Activated CD8-positive, alpha-beta T cell treated with anti-CD3 and anti-CD28 coated beads for 36 hours (primary cell): ENCODE results near the gene TBC1D22A. TPM values are rescaled to one million over a fixed set of nuclear protein-coding genes. Genes with fewer than 3 reads are reported as not detected.

ENCODE experiments used
- ATAC-seq: fragments of 200-7000 bp; cut with Tn5 transposase; one replicate; pipeline ENCODE4 v1.10.0; 2021; ENCODE audit warnings: mild to moderate bottlenecking, moderate library complexity
- CTCF ChIA-PET: fragments of 350-600 bp; sonication (Branson Sonifier 250); formaldehyde crosslinking; loops from one replicate; lab custom pipeline; 2021; ENCODE audit warnings: antibody characterized with exemption; lab: Charles Lee
- POLR2A ChIA-PET: fragments of 350-600 bp; sonication (Branson Sonifier 250); formaldehyde crosslinking; loops from one replicate; lab custom pipeline; 2021; ENCODE audit warnings: antibody characterized with exemption; lab: Charles Lee
- DNase-seq: peaks from one replicate; pipeline ENCODE4 v3.0.0-alpha.2; 2020
- H3K27ac Mint-ChIP-seq: one replicate; pipeline ENCODE4 v1.8.0; 2021; ENCODE audit warnings: mild to moderate bottlenecking, mixed read lengths
- H3K27me3 Mint-ChIP-seq: one replicate; pipeline ENCODE4 v1.8.0; 2021; ENCODE audit warnings: mixed read lengths
- H3K36me3 Mint-ChIP-seq: one replicate; pipeline ENCODE4 v1.8.0; 2021; ENCODE audit warnings: low read depth, mixed read lengths
- H3K4me1 Mint-ChIP-seq: one replicate; pipeline ENCODE4 v1.8.0; 2021; ENCODE audit warnings: low read depth, mixed read lengths
- H3K4me3 Mint-ChIP-seq: one replicate; pipeline ENCODE4 v1.8.0; 2021; ENCODE audit warnings: mild to moderate bottlenecking, moderate library complexity, mixed read lengths
- H3K9me3 Mint-ChIP-seq: one replicate; pipeline ENCODE4 v1.8.0; 2021; ENCODE audit warnings: mixed read lengths
- CTCF ChIP-seq: fragments of 200-600 bp; IDR thresholded peaks from one replicate; pipeline ENCODE4 v1.8.0; 2022; ENCODE audit warnings: antibody characterized with exemption, mild to moderate bottlenecking
- intact Hi-C: fragments of 100-400 bp; cut with micrococcal nuclease; formaldehyde crosslinking; loops from one replicate; pipeline ENCODE4 v1.10.0; 2022
- total RNA-seq, 2 experiments: library from RNA; stranded (reverse); gene quantifications; one replicate each; pipeline ENCODE4 v1.2.3, GENCODE V29; 2021

The TBC1D22A gene
- total RNA-seq, 2 experiments from 2014 or later: 41.0 to 42.8 TPM

- no peak for TF ChIP-seq CTCF
- intact Hi-C loops: no loop called here
- no peak for ATAC-seq
- peaks cover 39% of the 10 kb centered on the region for H3K36me3 Mint-ChIP-seq
- ChIA-PET POLR2A (interaction anchor here (1.0 kb wide), 1 partner anchor 11 kb away, joined by 4 read pairs; no protein-coding TSS in a partner anchor), CTCF (interaction anchor here (7.9 kb wide), 1 partner anchor 9 kb away, joined by 43 read pairs; no protein-coding TSS in a partner anchor)
- H3K27ac Mint-ChIP-seq: no peak overlapping the region
- no peak for DNase-seq
- H3K4me1 Mint-ChIP-seq: peaks cover 20% of the 10 kb centered on the region
- H3K4me3 Mint-ChIP-seq: no peak overlapping the region
- H3K27me3 Mint-ChIP-seq: no peaks in the 10 kb centered on the region
- H3K9me3 Mint-ChIP-seq: no peaks in the 10 kb centered on the region
These were observed 49.7 kb downstream of the TBC1D22A start for GRCh38 chr22:46812034-46812605.

DNA sequence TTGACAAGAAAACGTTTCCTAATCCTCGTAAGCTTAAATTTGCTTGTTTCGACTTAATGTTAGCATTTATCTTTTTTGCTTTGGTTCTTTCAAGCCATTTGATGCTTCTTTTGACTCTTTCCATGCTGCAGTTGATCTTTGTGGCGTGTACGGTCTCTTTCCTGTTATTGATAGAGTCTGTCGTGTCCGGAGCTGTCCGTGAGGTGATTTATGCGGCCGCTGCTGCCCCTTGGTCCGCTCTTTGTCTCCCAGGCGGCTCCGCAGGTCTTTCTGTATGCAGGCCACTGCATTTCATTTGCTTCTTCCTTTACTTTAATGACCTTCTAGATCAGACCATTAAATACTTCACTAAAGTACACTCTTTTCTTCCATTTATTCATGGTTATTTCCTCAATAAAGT, 50.3 kb downstream of the TBC1D22A start:
- no peak overlapping the region for H3K27ac Mint-ChIP-seq
- CTCF ChIA-PET: interaction anchor here (7.9 kb wide), 1 partner anchor 10 kb away, joined by 43 read pairs; no protein-coding TSS in a partner anchor
- TF ChIP-seq CTCF: no peak

DNA sequence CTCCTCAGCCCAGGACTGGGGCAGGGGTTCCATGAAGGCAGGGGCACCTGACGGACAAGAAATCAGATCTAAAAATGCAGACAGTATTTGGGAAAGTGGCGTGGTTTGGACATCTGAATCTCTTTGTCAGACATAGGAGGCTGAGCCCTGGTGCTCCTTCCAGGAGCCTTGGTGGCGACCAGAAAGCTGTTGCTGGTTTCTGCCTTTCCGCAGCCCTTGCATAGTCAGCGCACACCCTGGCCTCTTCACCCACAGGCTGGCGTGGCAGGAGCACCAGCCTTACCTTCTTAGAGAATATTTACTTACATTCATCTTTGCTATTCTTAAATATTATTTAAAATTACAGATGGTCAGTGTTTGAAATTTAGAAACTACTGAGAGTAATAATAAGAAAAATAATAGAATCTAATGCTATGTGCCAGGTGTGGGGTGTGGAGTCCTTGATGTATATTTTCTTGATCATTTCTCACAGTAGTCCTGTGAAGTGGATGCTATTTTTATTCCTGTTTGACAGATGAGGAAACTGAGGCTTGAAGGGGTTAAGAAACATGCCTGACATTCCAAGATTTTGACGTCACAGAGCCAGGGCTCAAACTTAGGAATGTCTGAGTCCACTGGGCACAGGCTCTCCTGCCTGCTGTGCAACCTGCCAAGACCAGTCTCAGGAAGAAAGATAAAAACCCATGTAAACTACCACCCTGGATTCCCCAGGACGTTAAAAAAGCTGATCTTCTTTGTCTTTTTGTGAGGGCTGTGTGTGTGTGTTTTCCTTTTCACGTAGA, 51.6 kb downstream of the TBC1D22A start:
- Mint-ChIP-seq H3K36me3 (peaks cover 45% of the 10 kb centered on the region), H3K9me3 (peaks cover 3% of the 10 kb centered on the region), H3K27me3 (no peaks in the 10 kb centered on the region), H3K4me3 (no peak overlapping the region), H3K27ac (no peak overlapping the region), H3K4me1 (peaks cover 32% of the 10 kb centered on the region)
- DNase-seq: no peak
- CTCF ChIA-PET: interaction anchor here (7.9 kb wide), 1 partner anchor 11 kb away, joined by 43 read pairs; no protein-coding TSS in a partner anchor
- POLR2A ChIA-PET: no interaction called here
- no peak for TF ChIP-seq CTCF
- ATAC-seq: no peak
- intact Hi-C loops: no loop called here

More for the DNA sequence above, 50.3 kb downstream of the TBC1D22A start:
- intact Hi-C loops: no loop called here
- POLR2A ChIA-PET: no interaction called here
- Mint-ChIP-seq H3K4me3 (no peak overlapping the region), H3K27me3 (no peaks in the 10 kb centered on the region), H3K4me1 (peaks cover 22% of the 10 kb centered on the region), H3K9me3 (peaks cover 3% of the 10 kb centered on the region), H3K36me3 (peaks cover 39% of the 10 kb centered on the region)
- DNase-seq (no peak), ATAC-seq (no peak)

- Mint-ChIP-seq H3K27me3 (no peaks in the 10 kb centered on the region), H3K27ac (no peak overlapping the region), H3K9me3 (peaks cover 5% of the 10 kb centered on the region), H3K4me1 (peaks cover 40% of the 10 kb centered on the region), H3K4me3 (no peak overlapping the region), H3K36me3 (peaks cover 50% of the 10 kb centered on the region)
- no peak for TF ChIP-seq CTCF
- no peak for DNase-seq
- CTCF ChIA-PET: interaction anchor here (7.9 kb wide), 1 partner anchor 12 kb away, joined by 43 read pairs; no protein-coding TSS in a partner anchor
- intact Hi-C loops: no loop called here
- no peak for ATAC-seq
- POLR2A ChIA-PET: no interaction called here
These were observed 52.7 kb downstream of the TBC1D22A start for GRCh38 chr22:46815132-46815531.

DNA sequence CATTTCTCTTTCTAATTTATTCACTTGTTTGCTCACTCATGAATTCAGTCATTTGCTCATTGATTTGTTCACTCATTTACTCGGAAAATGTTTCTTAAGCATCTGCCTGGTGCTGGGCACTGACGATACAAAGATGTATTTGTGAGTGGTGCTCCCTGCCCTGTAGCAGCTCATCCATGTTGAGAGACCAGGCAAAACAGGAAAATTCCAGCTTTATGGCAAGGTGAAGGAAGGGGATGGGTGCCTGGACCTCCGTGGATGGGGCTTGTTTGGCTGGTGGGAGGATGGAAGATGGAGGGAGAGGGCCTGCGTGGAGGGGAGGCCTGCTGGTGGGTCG, 53.1 kb downstream of the TBC1D22A start:
- ChIA-PET POLR2A (no interaction called here), CTCF (interaction anchor here (1.5 to 7.9 kb wide), 2 partner anchors 13 to 57 kb away, joined by 4 to 43 read pairs; no protein-coding TSS in a partner anchor)
- Mint-ChIP-seq H3K9me3 (peaks cover 5% of the 10 kb centered on the region), H3K27ac (no peak overlapping the region), H3K4me1 (peaks cover 44% of the 10 kb centered on the region), H3K27me3 (no peaks in the 10 kb centered on the region), H3K36me3 (peaks cover 54% of the 10 kb centered on the region), H3K4me3 (no peak overlapping the region)
- no peak for ATAC-seq
- no peak for DNase-seq
- intact Hi-C loops: no loop called here
- TF ChIP-seq CTCF: no peak
